Measurements from ENCODE around the gene TUBGCP2.

Gene TUBGCP2

DNA sequence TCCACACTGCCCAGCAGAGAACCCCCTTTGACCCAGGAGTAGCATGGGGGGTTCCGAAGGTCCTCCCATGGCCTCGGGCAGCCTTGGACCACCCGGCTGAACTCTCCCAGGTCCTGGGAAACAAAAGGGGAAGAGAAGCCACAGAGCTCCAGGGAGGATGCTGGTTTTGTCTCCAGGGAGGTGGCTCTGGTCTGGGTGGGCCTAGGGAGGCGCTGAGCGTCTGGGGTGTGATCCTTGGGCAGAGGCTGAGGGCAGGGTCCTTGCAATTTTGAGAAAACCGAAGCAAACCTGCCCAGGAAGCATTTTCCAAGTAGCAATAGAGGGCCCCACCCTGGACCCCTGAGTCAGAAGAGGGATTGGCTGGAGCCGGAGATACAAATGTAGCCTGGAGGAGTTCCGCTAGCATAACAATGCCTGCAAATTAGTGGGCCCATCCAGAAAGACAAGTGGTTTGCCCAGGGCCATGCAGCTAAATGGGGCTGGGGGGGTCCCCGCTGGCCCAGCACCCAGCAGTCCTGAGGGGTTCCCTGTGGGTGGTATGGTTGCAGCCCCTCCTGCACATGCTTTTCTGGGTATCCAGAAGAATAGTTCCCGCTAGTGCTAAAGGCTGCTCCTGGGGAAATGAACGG, 76.6 kb downstream of the TUBGCP2 start:
- DNase-seq (ENCODE audit: low read depth in 1 of 2, low spot score in 1 of 2), result no peak

DNA sequence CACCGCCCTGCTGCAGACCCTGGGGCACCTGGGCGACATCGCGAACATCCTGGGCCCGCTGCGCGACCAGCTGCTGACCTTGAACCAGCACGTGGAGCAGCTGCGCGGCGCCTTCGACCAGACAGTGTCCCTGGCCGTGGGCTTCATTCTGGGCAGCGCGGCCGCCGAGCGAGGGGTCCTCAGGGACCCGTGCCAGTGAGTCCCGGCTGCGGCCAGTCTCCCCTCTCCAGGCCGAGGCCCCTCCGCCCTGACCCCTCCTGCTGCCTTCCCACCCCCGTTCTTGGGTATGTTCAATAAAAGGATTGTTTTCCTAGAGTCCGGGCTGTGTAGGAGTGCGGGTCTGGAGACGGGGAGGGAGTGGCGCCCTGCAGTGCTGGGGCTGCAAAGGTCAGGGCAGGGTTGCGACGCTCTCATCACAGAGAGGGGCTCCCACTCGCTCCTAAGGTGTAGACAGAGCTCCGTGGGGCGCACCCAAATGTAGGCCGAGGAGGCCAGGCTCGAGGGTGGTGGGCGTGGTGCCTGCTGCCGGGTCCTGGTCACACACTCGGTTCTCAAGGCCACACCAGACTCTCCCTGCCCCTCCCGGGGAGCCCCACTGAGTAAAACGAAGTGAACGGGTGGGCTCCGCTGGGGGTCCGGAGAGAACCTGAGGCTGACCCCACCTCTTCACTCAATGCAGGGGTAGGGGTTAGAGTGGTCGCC, 77.3 kb downstream of the TUBGCP2 start:
- DNase-seq (ENCODE audit: low read depth in 1 of 2, low spot score in 1 of 2), result no peak

DNA sequence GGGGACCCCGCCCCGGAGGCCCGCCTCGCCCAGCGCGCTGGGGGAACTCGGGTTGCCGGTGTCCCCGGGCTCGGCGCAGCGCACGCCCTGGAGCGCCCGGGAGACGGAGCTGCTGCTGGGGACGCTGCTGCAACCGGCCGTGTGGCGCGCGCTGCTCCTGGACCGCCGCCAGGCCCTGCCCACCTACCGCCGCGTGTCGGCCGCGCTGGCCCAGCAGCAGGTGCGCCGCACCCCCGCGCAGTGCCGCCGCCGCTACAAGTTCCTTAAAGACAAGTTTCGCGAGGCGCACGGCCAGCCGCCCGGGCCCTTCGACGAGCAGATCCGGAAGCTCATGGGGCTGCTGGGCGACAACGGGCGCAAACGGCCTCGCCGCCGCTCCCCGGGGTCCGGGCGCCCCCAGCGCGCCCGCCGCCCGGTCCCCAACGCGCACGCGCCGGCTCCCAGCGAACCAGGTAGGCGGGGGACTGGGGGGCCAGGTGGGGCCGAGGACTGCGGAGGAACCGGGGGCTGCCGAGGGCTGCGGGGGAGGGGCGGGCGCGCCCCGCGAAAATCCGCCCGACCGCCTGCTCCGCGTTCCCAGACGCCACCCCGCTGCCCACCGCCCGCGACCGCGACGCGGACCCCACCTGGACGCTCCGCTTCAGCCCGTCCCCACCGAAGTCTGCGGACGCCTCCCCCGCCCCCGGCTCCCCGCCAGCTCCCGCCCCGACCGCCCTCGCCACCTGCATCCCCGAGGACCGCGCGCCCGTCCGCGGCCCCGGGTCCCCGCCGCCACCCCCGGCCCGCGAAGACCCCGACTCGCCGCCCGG, 78.1 kb downstream of the TUBGCP2 start:
- DNase-seq (ENCODE audit: low read depth in 1 of 2, low spot score in 1 of 2), result no peak

DNA sequence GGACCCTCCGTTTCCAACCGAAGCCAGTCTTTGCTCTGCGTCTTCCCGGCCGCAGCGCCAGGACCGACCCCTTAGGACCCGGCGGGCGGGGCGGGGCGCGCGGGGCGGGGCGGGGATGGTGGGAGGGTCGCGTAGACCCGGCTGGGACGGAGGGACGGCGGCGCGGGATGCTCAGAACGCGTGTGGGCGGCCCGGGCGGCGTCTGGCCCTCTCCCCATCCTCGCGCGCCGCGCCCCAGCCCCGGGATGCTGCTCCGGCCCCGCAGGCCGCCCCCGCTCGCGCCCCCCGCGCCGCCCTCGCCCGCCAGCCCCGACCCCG, 78.7 kb downstream of the TUBGCP2 start, which contains the start of gene UTF1:
Gene UTF1, plus strand, starts transcription at position 174 of the 318 bp plus-strand sequence. Its CDS starts 72 bp downstream, at position 246.
- DNase-seq (ENCODE audit: low read depth in 1 of 2, low spot score in 1 of 2), result no peak

DNA sequence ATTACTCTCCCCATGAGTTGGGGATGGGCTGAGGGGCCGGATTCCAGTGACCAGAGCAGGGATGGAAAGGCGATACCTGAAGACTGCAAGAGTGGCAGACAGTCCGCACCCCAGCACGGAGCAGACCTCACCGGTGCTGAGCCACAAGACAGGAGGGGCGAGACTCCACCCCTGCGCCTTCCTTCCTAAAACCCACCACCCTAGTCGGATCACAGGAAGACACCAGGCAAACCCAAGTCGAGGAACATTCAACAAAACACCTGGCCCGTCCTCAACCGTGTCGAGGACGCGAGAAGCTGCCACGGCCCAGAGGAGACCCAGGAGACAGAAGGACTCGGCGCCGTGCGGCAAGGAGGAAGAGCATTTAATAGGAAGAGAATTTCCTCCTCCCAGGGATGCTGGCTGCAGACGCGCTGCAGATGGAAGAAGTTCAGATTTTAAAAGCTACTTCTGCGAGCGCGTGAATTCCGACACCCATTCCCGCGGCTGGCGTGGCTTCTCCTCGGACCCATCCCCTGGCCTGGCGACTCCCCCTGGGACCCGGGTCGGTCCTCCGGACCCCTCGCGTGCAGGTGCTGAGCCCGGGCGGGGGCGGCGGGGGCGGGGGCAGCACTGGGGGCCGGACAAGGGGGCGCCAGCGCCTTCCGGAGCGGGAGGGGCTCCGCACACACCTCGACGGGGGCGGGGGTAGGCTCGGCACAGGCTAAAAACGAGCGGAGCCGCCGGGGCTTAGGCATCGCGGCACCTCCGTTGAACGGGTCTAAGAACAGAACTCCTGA, 79.2 kb downstream of the TUBGCP2 start:
- DNase-seq (ENCODE audit: low read depth in 1 of 2, low spot score in 1 of 2), result no peak

Measured in stimulated activated CD4-positive, alpha-beta T cell treated with anti-CD3 and anti-CD28 coated beads, Interleukin-15, amount 100 ng/mL, for 1 hour (primary cell).